NT2/D1 (cell line): ENCODE results near the gene MGAT5B.

Experiments
- SUZ12 ChIP-seq: IDR thresholded peaks from 2 replicates; pipeline ENCODE4 v1.6.1; 2011; ENCODE audit not compliant: insufficient read length, insufficient read depth; ENCODE audit errors: extremely low read depth
- YY1 ChIP-seq: IDR thresholded peaks from 2 replicates; pipeline ENCODE4 v1.6.1; 2011; ENCODE audit not compliant: insufficient read length, insufficient read depth

GRCh38 chr17:76883744-76884525 lies 15.7 kb downstream of the MGAT5B start:
- no peak for TF ChIP-seq YY1
- TF ChIP-seq SUZ12: no peak
